Measurements from ENCODE around the gene UGT1A1. TPM values are rescaled to one million over a fixed set of nuclear protein-coding genes. Genes with fewer than 3 reads are reported as not detected.

UGT1A1 gene
- total RNA-seq, 1 donor from 2014 or later: not detected

GRCh38 chr2:233817361-233817911 is 57.4 kb downstream of the UGT1A1 start:
- Mint-ChIP-seq H3K9me3 (ENCODE audit: unreplicated experiment) (no peaks in the 10 kb centered on the region), H3K4me3 (ENCODE audit: unreplicated experiment) (no peak overlapping the region), H3K27ac (ENCODE audit: unreplicated experiment) (no peak overlapping the region), H3K27me3 (ENCODE audit: unreplicated experiment) (peaks cover 4% of the 10 kb centered on the region), H3K36me3 (ENCODE audit: low read depth, unreplicated experiment) (no peaks in the 10 kb centered on the region), H3K4me1 (ENCODE audit: unreplicated experiment) (peaks cover 3% of the 10 kb centered on the region)
- no peak for DNase-seq (ENCODE audit: low spot score)
- no peak for TF ChIP-seq CTCF (IDR thresholded peaks at IDR 0.05; ENCODE audit: unreplicated experiment)

GRCh38 chr2:233817995-233818638 is 58.0 kb downstream of the UGT1A1 start:
- H3K27ac Mint-ChIP-seq (ENCODE audit: unreplicated experiment): peak overlapping the region; percentile 18
- H3K4me3 Mint-ChIP-seq (ENCODE audit: unreplicated experiment): no peak overlapping the region
- peaks cover 3% of the 10 kb centered on the region for H3K4me1 Mint-ChIP-seq (ENCODE audit: unreplicated experiment)
- no peak for TF ChIP-seq CTCF (IDR thresholded peaks at IDR 0.05; ENCODE audit: unreplicated experiment)
- peaks cover 4% of the 10 kb centered on the region for H3K27me3 Mint-ChIP-seq (ENCODE audit: unreplicated experiment)
- no peak for DNase-seq (ENCODE audit: low spot score)
- H3K9me3 Mint-ChIP-seq (ENCODE audit: unreplicated experiment): no peaks in the 10 kb centered on the region
- H3K36me3 Mint-ChIP-seq (ENCODE audit: low read depth, unreplicated experiment): no peaks in the 10 kb centered on the region

- Mint-ChIP-seq H3K4me1 (ENCODE audit: unreplicated experiment) (peaks cover 3% of the 10 kb centered on the region), H3K27ac (ENCODE audit: unreplicated experiment) (no peak overlapping the region), H3K9me3 (ENCODE audit: unreplicated experiment) (no peaks in the 10 kb centered on the region), H3K36me3 (ENCODE audit: low read depth, unreplicated experiment) (no peaks in the 10 kb centered on the region), H3K4me3 (ENCODE audit: unreplicated experiment) (no peak overlapping the region), H3K27me3 (ENCODE audit: unreplicated experiment) (peaks cover 4% of the 10 kb centered on the region)
- no peak for TF ChIP-seq CTCF (IDR thresholded peaks at IDR 0.05; ENCODE audit: unreplicated experiment)
- no peak for DNase-seq (ENCODE audit: low spot score)
Observed at GRCh38 chr2:233818639-233819621, 58.9 kb downstream of the UGT1A1 start.

GRCh38 chr2:233819884-233820773 is 60.1 kb downstream of the UGT1A1 start:
- H3K27me3 Mint-ChIP-seq (ENCODE audit: unreplicated experiment): peaks cover 4% of the 10 kb centered on the region
- no peak for DNase-seq (ENCODE audit: low spot score)
- no peak for TF ChIP-seq CTCF (IDR thresholded peaks at IDR 0.05; ENCODE audit: unreplicated experiment)
- H3K9me3 Mint-ChIP-seq (ENCODE audit: unreplicated experiment): no peaks in the 10 kb centered on the region
- peaks cover 3% of the 10 kb centered on the region for H3K4me1 Mint-ChIP-seq (ENCODE audit: unreplicated experiment)
- no peak overlapping the region for H3K4me3 Mint-ChIP-seq (ENCODE audit: unreplicated experiment)
- H3K27ac Mint-ChIP-seq (ENCODE audit: unreplicated experiment): no peak overlapping the region
- no peaks in the 10 kb centered on the region for H3K36me3 Mint-ChIP-seq (ENCODE audit: low read depth, unreplicated experiment)
